CD4-positive, alpha-beta T cell treated with Interleukin-17A for 4 hours (primary cell): ENCODE results near the gene AK5.
"Not testable (repeated sequence)": the region's sequence is repeated elsewhere in the genome, so short reads cannot be mapped to it uniquely, and the experiment has no call there.

ENCODE experiments used
- DNase-seq: peaks from one replicate; pipeline ENCODE4 v3.0.0-alpha.2; 2020; ENCODE audit warnings: mixed read lengths

AK5 gene

DNA sequence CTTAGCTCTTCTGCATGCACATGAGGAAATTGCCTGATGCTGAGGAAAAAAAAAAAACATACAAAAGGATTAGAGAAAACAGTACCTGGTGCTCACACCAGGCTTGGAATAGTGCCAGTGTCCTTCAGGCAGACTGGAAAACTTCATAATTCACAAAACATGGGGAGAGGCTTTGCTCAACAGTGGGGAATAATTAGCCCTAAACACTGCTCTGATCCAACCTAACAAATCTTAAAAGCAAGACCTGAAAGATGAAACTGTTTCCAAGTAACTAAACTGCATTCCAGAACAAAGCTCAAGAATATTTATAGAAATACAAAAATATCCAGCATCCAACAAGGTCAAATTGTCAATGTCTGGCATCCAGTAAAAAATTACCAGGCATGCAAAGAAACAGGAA is 124.8 kb downstream of the AK5 start:
- no peak for DNase-seq

- DNase-seq, result no peak
These were observed 126.0 kb downstream of the AK5 start for GRCh38 chr1:77407738-77408375.

- not testable (repeated sequence) for DNase-seq
These were observed 127.1 kb downstream of the AK5 start for GRCh38 chr1:77408933-77409332.

DNA sequence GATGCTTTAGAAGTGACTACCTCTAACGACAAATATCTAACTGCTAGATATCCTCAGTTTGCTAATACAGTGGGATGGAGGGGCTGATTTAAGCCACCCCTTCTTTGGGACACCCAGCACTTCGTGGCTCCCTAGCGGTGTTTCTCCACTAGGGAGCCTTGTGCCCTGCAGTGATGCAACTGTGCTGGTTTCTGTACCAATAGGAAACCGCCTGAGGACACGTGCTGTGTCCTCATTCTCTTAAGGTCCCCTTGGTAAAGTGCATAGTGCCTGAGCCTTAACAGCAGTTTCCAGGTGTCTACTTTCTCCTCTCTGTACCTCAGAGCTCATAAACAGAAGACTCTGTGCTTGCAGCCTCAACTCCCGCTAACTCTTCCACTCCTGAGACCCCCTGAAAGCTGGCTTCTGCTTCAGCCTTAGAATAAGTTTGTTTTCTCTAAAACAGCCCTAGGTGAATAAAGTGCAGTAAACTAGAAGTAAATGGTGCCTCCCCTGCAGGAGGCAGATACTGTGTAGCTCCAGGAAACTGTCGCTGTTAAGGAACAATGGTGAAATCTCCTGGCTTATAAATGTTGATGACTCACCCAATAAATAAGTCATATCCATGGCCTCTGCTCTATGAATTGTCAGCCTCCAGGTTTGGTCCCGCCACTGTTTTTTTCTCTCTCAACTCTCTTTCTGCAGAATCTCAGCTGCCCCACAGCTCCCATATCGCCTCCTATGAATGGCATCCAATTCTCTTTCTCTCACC is 130.4 kb downstream of the AK5 start:
- no peak for DNase-seq

GRCh38 chr1:77412820-77413530 is 131.2 kb downstream of the AK5 start:
- no peak for DNase-seq

- DNase-seq, result no peak
These were observed 131.9 kb downstream of the AK5 start for GRCh38 chr1:77413541-77414335.

DNA sequence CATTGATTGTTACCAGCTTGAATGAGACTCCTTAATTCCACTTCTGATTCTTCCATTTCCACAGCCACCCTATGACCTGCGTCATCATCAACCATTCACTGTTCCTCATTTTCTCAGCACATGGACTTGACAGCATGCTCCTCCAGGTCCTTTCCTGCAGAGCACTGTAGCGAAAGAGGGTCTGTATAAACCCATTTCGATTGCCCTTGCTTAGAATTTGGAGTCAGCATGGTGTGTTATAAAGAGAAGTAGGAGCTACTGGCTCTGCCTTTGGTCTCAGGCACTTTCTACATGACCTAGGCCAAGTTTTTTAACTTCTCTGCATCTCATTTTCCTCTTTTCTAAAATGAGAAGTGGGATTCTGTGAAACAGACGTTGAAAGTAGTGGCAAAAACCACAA is 133.8 kb downstream of the AK5 start:
- DNase-seq, result no peak

DNA sequence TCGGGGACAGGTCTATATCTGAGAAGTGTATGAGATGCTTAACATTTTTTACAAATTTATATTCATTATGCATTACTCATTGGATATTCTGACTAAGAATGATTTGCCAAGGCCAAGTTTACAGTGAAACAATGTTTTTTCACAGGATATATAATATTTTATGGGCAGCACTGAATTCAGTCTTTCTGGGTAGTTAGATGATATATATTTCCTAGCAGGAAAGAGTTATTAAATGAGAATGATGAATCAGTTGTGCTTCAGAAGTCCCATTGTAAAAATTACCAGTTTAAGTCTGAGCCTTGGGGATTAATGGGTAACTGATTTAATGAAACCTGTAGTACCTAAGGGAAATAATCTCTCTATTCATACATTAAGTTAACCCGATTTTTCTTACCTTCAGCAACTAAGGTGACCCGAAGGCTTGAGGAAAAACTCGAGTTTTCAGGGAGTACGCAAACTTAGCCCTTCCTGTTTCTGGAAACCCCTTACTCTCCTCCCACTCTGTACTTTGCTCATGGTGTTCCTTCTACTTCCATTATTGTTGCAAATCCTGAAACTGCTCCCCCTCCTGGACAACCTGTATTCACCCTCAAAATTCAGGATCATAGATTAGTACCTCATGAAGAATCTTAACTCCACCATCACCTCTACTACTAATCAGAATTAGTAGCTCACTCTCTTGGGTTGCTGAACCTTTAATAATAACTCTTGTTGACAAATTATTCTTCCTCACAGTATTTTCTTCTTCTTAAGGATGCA is 135.1 kb downstream of the AK5 start:
- no peak for DNase-seq

DNA sequence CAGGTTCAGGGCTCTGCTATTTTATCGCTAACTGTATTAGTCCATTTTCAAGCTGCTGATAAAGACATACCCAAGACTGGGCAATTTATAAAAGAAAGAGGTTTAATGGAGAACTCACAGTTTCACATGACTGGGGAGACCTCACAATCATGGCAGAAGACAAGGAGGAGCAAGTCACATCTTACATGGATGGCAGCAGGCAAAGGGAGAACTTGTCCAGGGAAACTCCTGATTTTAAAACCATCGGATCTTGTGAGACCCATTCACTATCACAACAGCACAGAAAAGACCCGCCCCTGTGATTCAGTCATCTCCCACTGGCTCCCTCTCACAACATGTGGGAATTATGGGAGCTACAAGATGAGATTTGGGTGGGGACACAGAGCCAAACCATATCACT is 136.2 kb downstream of the AK5 start:
- not testable (repeated sequence) for DNase-seq

- DNase-seq, result peak; percentile 35
These were observed 139.8 kb downstream of the AK5 start for GRCh38 chr1:77421504-77422233.

GRCh38 chr1:77424236-77424635 is 142.4 kb downstream of the AK5 start:
- DNase-seq, result no peak

- DNase-seq, result no peak
These were observed 146.2 kb downstream of the AK5 start for GRCh38 chr1:77428068-77428467.

- peak; percentile 18 for DNase-seq
These were observed 149.3 kb downstream of the AK5 start for GRCh38 chr1:77430966-77431690.

DNA sequence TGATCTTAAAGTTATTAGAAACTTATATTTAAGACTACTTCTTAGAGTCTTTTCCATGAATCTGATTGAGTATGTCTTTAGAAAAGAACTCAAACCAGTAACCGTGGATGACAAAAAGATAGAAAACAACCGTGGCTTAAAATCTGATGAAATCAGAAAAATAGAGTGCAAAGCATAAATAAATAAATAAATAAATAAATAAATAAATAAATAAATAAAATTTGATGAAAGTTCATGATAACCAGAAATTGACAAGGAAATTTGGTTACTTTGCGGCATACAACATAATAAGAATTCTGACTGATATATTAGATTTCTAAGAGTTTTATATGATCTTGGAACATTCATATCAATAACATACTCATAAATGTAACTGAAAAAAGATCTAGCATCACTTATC is 152.1 kb downstream of the AK5 start:
- no peak for DNase-seq

DNA sequence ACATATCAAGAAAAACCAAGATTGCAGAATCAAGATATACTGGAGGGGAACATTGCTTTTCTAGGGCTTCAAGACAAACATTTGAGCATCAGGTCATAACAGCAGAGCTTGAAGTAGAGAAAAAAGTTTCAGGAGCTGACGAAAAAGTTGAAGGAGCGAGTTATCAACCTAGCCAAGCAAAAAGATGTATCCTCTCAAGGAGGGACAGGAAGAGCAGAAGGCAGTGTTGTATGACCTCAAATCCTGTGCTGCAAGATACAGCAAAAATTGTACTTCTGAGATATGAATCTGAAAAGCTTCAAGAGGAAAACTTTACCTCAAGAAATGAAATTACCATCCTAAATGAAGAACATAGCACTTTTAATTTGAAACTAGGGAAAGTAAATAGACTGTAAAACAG is 153.1 kb downstream of the AK5 start:
- no peak for DNase-seq

DNA sequence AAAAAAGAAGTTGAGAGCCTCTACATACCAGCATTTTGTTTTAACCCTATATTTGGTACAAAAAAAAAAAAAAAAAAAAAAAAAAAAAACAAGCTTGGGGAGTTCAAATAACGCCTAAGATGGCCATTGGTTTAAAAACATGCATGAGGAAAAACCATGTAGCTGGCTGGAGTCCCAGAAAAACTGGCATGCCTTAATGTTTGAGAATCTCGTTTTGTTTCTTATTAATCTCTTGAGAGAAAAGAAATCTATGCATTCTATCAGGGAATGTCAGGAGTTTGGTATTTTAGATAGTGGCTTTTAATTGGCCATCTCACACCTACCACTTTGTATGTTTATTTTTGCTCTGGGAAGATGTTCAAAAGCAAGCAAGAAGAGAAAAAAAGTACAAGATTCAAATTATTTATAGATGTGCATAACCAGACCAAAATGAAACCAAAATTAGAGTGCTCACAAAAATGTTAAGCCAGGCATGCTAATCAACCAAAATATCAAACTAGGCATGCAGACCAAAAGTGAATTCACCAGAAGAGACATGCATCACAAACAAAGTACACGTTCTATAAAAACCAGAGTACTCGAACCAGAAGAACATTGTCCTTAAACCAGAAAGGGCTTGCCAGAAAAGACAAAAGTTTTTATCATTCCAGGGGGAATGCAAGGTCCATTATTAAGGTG is 156.6 kb downstream of the AK5 start:
- DNase-seq, result no peak

DNA sequence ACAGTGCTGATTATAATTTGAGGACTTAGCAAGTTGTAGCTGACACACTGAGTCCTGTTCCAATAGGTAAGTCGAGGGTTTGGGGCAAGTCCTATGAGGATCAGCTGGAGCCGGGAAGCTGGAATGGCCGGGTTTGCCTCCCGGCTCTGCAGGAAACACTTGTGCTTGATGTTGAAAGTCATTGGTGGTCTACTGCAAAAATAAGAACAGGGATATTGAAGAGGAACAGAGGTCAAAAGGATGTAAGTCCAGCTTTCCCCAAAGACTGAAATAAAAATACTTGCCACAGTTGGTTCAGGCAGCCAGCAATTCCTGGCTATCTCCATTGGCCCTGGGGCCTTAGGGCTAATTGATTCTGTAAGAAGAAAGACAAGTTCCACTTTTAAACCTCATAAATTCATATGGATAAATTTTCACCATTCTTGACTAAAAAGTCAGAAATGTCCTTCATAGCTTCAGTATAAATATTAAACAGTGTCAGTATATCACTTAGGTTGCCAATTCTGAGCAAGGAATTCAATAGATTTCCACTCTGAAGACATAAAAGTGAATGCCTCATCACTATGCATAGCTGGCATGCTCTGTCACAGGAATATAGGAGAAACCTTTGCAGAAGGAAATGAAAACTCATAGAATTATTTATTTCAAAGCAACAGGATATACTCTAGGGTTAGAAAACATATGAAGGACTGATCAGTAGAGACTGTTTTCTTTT is 165.2 kb downstream of the AK5 start:
- DNase-seq, result no peak

DNA sequence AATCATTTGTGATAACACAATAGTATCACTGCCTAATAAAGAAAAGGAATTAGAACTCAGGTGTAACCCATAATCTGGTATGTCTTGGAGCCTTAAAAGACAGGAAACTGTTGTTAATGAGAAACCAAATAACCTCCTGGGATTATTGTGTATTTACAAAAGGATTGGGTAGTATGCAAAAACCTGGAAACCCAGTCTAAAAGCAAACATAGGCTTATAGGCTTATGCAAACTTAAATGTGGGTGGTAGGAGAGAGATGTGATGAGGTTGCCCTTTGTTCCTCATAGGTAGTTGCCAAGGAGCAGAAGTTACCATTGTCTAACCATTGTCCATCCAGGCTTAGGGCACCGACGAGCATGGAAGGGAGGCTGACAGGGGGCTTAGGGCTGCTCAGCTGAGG is 165.8 kb downstream of the AK5 start:
- no peak for DNase-seq

DNA sequence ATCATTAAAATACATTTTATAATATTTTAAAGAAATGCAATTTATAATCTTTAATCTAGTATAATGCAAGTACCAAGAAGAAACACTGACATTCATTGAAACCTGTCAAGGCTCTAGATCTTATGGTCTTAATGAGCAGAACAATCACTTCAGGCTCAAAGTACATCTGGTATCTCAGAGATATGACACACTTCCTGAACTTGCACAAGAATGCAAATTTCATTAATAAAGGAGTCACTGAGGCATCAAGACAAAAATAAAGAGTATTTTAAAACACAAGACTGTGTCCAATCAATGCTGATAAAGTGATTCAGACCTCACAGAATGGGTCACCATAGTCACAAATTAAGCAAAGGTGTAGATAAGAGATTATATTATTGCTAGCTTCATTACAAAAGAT is 178.1 kb downstream of the AK5 start:
- DNase-seq, result no peak

GRCh38 chr1:77461691-77462090 is 179.9 kb downstream of the AK5 start:
- no peak for DNase-seq
